K562 (cell line): ENCODE measurements around the gene PITX2. TPM values are rescaled to one million over a fixed set of nuclear protein-coding genes. Genes with fewer than 3 reads are reported as not detected.

Source experiments
- ATAC-seq: fragments of 200-7000 bp; cut with Tn5 transposase; 3 replicates; pipeline ENCODE4 v1.9.1; 2020; ENCODE audit warnings: moderate library complexity
- BruUV-seq: library from RNA; stranded (reverse); fragments of 400-500 nt; replicated peaks from 2 replicates; lab custom pipeline; 2021; lab: Mats Ljungman, UMichigan
- CTCF ChIA-PET: fragments of 300-600 bp; formaldehyde crosslinking; extraction: SDS; loops from one replicate; lab custom pipeline; 2021; ENCODE audit warnings: low intra/inter-chr PET ratio; lab: Yijun Ruan, JAX
- POLR2A ChIA-PET: fragments of 300-600, 350-650 bp; sonication (Branson Sonifier 250); formaldehyde crosslinking; extraction: SDS; loops from one replicate; lab custom pipeline; 2021; ENCODE audit warnings: antibody characterized with exemption, inconsistent platforms; lab: Yijun Ruan, JAX
- DNase-seq, 4 experiments: peaks; one replicate each; pipeline versions ENCODE4 v3.0.0 to v3.0.0-alpha.2; 2011 to 2018; ENCODE audit warnings: low spot score in 3 of 4, mixed read lengths in 3 of 4; ENCODE audit errors: extremely low read depth in 1 of 4
- FAIRE-seq: peaks from 2 replicates; lab custom pipeline; 2011; peaks lifted over from hg19 to GRCh38; lab: Jason Lieb, UNC
- H2AFZ ChIP-seq: 2 replicates; pipeline ENCODE4 v1.6.0; 2011; ENCODE audit warnings: low read depth, low read length, control low read depth, inconsistent platforms
- H3K27ac ChIP-seq: fragments of 200-600 bp; 3 replicates; pipeline ENCODE4 v1.8.0; 2011; ENCODE audit warnings: low read depth, mild to moderate bottlenecking, control low read depth, inconsistent platforms, low read length, moderate library complexity, mixed read lengths; ENCODE audit errors: extremely low read depth
- H3K27me3 ChIP-seq, 2 experiments: fragments of 300-600 bp in 1 of 2; 2 replicates in 1 of 2; 3 replicates in 1 of 2; pipeline versions ENCODE4 v1.6.0 to v1.8.0; 2011; ENCODE audit warnings: inconsistent platforms in 2 of 2, low read length in 2 of 2, mild to moderate bottlenecking in 1 of 2, mixed read lengths in 1 of 2, moderate library complexity in 1 of 2; ENCODE audit not compliant: control insufficient read depth in 2 of 2, insufficient read depth in 2 of 2
- H3K36me3 ChIP-seq: fragments of 300-600 bp; 3 replicates; pipeline ENCODE4 v1.8.0; 2011; ENCODE audit warnings: mild to moderate bottlenecking, low read length, inconsistent platforms; ENCODE audit not compliant: control insufficient read depth, insufficient read depth
- H3K4me1 ChIP-seq, 2 experiments: fragments of 200-600 bp in 1 of 2; replicated peaks in 1 of 2; 2 replicates in 1 of 2; 3 replicates in 1 of 2; pipeline versions ENCODE4 v1.5.1 to v1.8.0; 2011; ENCODE audit warnings: inconsistent platforms in 2 of 2, low read length in 2 of 2, mild to moderate bottlenecking in 1 of 2, mixed read lengths in 1 of 2, moderate library complexity in 1 of 2; ENCODE audit not compliant: control insufficient read depth in 2 of 2, insufficient read depth in 2 of 2
- H3K4me2 ChIP-seq: 2 replicates; pipeline ENCODE4 v1.6.1; 2011; ENCODE audit warnings: low read length, control low read depth, inconsistent platforms, mixed read lengths; ENCODE audit not compliant: insufficient read depth
- H3K4me3 ChIP-seq: fragments of 200-600 bp; sonication (generic), shearing (Covaris generic); 2 replicates; pipeline ENCODE4 v1.5.1; 2016; ENCODE audit warnings: control low read depth, inconsistent platforms
- H3K79me2 ChIP-seq: fragments of 200-600 bp; 3 replicates; pipeline ENCODE4 v1.8.0; 2011; ENCODE audit warnings: low read length, inconsistent platforms; ENCODE audit not compliant: control insufficient read depth, insufficient read depth
- H3K9ac ChIP-seq, 2 experiments: 2 replicates each; pipeline versions ENCODE4 v1.6.0 to v1.6.1; 2011; ENCODE audit warnings: low read depth in 2 of 2, low read length in 2 of 2, control low read depth in 1 of 2, inconsistent platforms in 1 of 2, mild to moderate bottlenecking in 1 of 2, mixed read lengths in 1 of 2; ENCODE audit not compliant: insufficient read depth in 1 of 2
- H3K9me1 ChIP-seq: one replicate; pipeline ENCODE4 v1.6.0; 2011; ENCODE audit warnings: inconsistent platforms, mild to moderate bottlenecking, low read length, moderate library complexity; ENCODE audit not compliant: control insufficient read depth, insufficient read depth
- H3K9me3 ChIP-seq: replicated peaks from 2 replicates; pipeline ENCODE4 v1.5.1; 2011; ENCODE audit warnings: low read depth, low read length, inconsistent platforms; ENCODE audit not compliant: control insufficient read depth, insufficient read depth
- H4K20me1 ChIP-seq: replicated peaks from 2 replicates; pipeline ENCODE4 v1.6.1; 2011; ENCODE audit warnings: low read length, inconsistent platforms, mixed read lengths; ENCODE audit not compliant: control insufficient read depth, insufficient read depth
- EGR1 ChIP-seq: fragments of 450-650 bp; conservative IDR thresholded peaks from 2 replicates; pipeline ENCODE4 v1.6.1; 2017; ENCODE audit warnings: mild to moderate bottlenecking
- WGBS: fragments of 100-300 bp; shearing (Covaris generic); methylation state at CpG from one replicate; pipeline ENCODE4 v1.1.6; 2016; ENCODE audit warnings: low coverage, mixed read lengths; ENCODE audit not compliant: insufficient coverage; ENCODE audit errors: missing lambda C conversion rate; 5-methylcytosine and 5-hydroxymethylcytosine counted together
- in situ Hi-C: fragments of 300-500 bp; cut with MboI; formaldehyde crosslinking; loops from 4 replicates; pipeline ENCODE4 v1.15.0; 2018; ENCODE audit warnings: inconsistent platforms, mixed read lengths
- intact Hi-C: fragments of 100-400 bp; cut with micrococcal nuclease; formaldehyde crosslinking; loops from 2 replicates; pipeline ENCODE4 v1.14.2; 2022
- polyA plus RNA-seq, 8 experiments: library from polyadenylated mRNA; depleted of rRNA in 4 of 8; stranded (reverse) in 5 of 8; unstranded in 3 of 8; fragments of >200 nt; fragmentation: Nextera tagmentation in 2 of 8; fragmentation: Illumina TruSeq in 1 of 8; extraction: Ambion mirVana in 2 of 8; extraction: Trizol in 1 of 8; gene quantifications; 2 replicates each; pipeline versions ENCODE4 v1.2.1 to v1.2.3, GENCODE V29; 2011 to 2014; ENCODE audit warnings: inconsistent platforms in 1 of 8, missing spikeins in 1 of 8
- total RNA-seq, 7 experiments: library from RNA; depleted of rRNA in 6 of 7; stranded (reverse); fragments of >200 nt in 6 of 7; fragmentation: Illumina TruSeq in 2 of 7; extraction: Trizol in 2 of 7; gene quantifications; 2 replicates each; pipeline versions ENCODE4 v1.2.1 to v1.2.3, GENCODE V29; 2011 to 2021; ENCODE audit warnings: low replicate concordance in 1 of 7
- TF ChIP-seq, protein P1 (sequence below): sonication (generic); formaldehyde crosslinking; IDR thresholded peaks from 2 replicates; pipeline ENCODE4 v1.8.1; 2023; ENCODE audit warnings: mild to moderate bottlenecking, missing genetic modification reagents

PITX2 gene
- total and polyA plus RNA-seq, 9 of the 15 experiments (the other 6 are each of a cell fraction or from before 2014, with no cell fraction given): 0.08 TPM; not detected in 8

DNA sequence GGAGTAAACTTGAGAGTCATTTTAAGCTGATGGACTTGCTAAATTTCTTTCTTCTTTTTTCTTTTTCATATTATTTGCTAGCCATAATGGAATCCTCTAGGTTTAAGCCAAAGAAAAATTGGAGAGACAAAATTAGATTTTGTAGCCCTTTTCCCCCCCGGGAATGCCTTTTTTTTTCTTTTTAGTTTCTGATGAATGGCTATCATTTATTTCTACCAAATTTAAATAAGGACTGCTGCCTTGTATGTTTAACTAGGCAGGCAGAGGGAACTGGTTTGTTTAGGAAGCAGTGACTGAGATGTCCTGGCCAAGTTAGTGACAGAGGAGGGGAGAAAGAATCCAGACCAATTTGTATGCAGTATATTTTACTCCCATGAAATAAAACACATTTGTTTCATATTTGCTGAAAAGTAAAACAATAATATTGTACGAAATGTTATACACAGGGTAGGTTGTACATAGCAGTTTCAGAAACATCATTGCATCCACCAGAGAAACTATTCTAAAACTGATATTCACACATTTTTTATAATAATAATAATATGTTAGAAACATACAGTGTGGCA lies 5.7 kb downstream of the PITX2 start:
- in situ Hi-C loops (no loop called here), intact Hi-C loops (no loop called here)
- H3K9me3 ChIP-seq: no peaks in the 10 kb centered on the region
- no peaks in the 10 kb centered on the region for H3K9me1 ChIP-seq
- no peaks in the 10 kb centered on the region for H3K36me3 ChIP-seq
- no peak overlapping the region for H3K4me3 ChIP-seq
- no peaks in the 10 kb centered on the region for H4K20me1 ChIP-seq
- H3K4me1 ChIP-seq: peaks cover 0 to 6% of the 10 kb centered on the region in 2 experiments; a peak in 1 of 5 replicates
- 8% methylated on average over 1 of the region's 2 CpGs for WGBS
- no peak overlapping the region for H3K4me2 ChIP-seq
- no peaks in the 10 kb centered on the region for H3K79me2 ChIP-seq
- H3K9ac ChIP-seq: no peak overlapping the region
- FAIRE-seq: no peak
- TF ChIP-seq EGR1: no peak
- TF ChIP-seq, protein P1, sequence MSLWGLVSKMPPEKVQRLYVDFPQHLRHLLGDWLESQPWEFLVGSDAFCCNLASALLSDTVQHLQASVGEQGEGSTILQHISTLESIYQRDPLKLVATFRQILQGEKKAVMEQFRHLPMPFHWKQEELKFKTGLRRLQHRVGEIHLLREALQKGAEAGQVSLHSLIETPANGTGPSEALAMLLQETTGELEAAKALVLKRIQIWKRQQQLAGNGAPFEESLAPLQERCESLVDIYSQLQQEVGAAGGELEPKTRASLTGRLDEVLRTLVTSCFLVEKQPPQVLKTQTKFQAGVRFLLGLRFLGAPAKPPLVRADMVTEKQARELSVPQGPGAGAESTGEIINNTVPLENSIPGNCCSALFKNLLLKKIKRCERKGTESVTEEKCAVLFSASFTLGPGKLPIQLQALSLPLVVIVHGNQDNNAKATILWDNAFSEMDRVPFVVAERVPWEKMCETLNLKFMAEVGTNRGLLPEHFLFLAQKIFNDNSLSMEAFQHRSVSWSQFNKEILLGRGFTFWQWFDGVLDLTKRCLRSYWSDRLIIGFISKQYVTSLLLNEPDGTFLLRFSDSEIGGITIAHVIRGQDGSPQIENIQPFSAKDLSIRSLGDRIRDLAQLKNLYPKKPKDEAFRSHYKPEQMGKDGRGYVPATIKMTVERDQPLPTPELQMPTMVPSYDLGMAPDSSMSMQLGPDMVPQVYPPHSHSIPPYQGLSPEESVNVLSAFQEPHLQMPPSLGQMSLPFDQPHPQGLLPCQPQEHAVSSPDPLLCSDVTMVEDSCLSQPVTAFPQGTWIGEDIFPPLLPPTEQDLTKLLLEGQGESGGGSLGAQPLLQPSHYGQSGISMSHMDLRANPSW (CRISPR knock-in tag): no peak
- CTCF ChIA-PET: no interaction called here
- peaks cover 49 to 73% of the 10 kb centered on the region in 2 experiments for H3K27me3 ChIP-seq
- no peak overlapping the region for H3K27ac ChIP-seq
- BruUV-seq: no TSS peak
- DNase-seq: no peak
- POLR2A ChIA-PET: no interaction called here
- H2AFZ ChIP-seq: no peak overlapping the region
- no peak for ATAC-seq
